HG02981 (cell line): ENCODE results near the gene S100A5.
"Not testable (repeated sequence)": the region's sequence is repeated elsewhere in the genome, so short reads cannot be mapped to it uniquely, and the experiment has no call there.

Experiments used
- ATAC-seq: cut with Tn5 transposase; IDR thresholded peaks from one replicate; pipeline ENCODE4 v1.9.1; 2021; ENCODE audit warnings: mild to moderate bottlenecking, moderate library complexity; ENCODE audit not compliant: unreplicated experiment

Gene S100A5

GRCh38 chr1:153535242-153536011 lies 5.3 kb downstream of the S100A5 start, which contains the start of gene S100A6:
S100A6 (minus strand) TSS chr1:153535991; CDS start chr1:153535339, 652 bp downstream.
- ATAC-seq = no peak

- no peak for ATAC-seq
Measured at GRCh38 chr1:153534925-153535241, 5.9 kb downstream of the S100A5 start.

- no peak for ATAC-seq
Measured at GRCh38 chr1:153534226-153534924, 6.4 kb downstream of the S100A5 start.

- ATAC-seq = no peak
Measured at GRCh38 chr1:153533689-153534201, 7.0 kb downstream of the S100A5 start.

- no peak for ATAC-seq
Measured at GRCh38 chr1:153532769-153533599, 7.8 kb downstream of the S100A5 start.

DNA sequence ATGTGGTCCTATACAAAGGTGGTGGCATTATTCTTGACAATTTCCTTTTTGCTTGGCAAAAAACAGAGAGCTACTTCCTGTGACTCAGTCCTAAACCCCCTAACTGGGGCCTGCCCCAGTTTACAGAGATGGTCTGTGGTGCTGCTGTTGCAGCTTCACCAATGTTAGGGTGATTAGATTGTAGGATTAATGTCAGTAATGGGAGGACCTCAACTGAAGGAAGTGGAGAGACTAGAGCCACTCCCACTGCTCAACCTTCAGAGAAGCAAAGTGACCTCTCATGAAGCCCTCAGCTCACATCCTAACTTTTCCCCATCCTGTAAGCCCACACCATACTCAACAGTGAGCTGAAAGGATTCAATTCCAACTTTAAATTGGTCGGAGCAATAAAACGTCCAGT lies 8.6 kb downstream of the S100A5 start:
- ATAC-seq = no peak

- ATAC-seq = no peak
Measured at GRCh38 chr1:153531638-153532037, 9.1 kb downstream of the S100A5 start.

DNA sequence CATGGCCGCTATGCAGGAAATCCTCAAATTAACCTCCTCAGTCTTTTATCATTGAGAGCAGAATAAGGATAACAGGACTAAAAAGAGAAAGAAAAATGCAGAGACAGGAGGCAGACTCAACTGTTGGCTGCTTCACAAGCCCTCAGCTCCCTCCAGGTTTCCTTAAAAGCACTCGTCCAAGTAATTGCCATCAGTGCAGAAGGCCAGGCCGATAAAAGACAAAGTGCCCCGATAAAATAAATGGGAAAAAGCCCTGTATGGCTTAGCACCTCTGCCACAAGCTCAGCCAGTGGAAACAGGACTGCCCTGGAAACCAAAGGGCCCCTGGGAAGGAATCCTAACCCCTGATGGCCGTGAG lies 13.1 kb downstream of the S100A5 start:
- no peak for ATAC-seq

GRCh38 chr1:153527023-153527682 lies 13.6 kb downstream of the S100A5 start:
- ATAC-seq = no peak

DNA sequence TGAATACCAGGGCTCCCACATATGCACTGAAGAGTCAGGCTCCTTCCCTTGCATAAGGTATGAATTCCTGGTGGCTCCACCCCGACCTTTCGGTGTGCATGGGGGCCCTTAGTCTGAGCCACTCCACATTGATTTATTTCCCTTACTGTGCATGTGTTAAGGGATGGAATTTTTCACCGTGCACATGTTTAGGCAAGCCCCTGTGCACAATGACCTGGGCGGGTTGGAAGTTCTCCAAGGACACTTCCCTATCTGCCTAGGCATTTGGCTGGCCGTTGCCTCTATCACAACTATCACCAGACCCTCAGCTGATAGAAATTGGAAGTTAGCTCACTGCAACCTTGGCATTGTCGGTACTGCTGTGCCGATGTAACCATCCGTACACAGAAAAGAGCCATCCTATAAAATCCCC lies 14.6 kb downstream of the S100A5 start:
- ATAC-seq = no peak

DNA sequence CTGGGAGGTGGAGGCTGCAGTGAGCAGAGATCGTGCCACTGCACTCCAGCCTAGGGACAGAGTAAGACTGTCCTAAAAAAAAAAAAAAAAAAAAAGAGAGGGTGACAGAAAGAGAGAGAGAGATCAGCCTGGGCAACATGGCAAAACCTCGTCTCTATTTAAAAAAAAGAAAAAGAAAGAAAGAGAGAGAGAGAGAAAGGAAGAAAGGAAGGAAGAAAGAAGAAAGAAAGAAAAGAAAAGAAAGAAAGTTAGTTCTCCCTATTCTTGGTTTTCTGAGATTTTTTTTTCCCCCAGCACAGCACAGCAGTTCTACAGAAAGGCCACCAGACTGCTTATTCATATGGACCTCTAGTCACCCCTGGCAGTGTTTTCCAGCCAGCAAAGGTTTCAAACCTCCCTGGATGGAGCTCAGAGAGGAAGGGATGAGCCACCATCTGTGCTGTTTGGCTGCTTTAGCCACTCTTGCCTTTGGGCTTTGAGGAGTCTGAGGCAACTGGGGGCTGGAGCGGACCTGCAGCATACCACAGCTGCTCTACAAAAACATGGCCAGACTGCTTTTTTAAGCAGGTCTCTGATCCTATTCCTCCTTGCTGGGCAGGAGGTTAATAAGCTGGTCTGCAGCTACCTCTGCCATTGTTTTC lies 15.5 kb downstream of the S100A5 start:
- no peak for ATAC-seq

DNA sequence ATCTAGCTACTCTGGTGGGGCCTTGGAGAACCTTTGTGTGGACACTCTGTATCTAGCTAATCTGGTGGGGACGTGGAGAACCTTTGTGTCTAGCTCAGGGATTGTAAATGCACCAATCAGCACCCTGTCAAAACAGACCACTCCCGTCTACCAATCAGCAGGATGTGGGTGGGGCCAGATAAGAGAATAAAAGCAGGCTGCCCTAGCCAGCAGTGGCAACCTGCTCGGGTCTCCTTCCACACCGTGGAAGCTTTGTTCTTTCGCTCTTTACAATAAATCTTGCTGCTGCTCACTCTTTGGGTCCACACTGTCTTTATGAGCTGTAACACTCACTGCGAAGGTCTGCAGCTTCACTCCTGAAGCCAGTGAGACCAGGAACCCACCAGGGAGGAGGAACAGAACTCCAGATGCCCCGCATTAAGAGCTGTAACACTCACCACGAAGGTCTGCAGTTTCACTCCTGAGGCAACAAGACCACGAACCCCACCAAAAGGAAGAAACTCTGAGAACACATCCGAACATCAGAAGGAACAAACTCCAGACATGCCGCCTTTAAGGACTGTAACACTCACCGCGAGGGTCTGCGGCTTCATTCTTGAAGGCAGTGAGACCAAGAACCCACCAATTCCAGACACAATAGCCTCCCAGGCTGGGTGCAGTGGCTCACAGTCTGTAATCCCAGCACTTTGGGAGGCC lies 18.2 kb downstream of the S100A5 start:
- ATAC-seq = not testable (repeated sequence)

GRCh38 chr1:153521808-153522207 lies 18.9 kb downstream of the S100A5 start:
- ATAC-seq = not testable (repeated sequence)

- no peak for ATAC-seq
Measured at GRCh38 chr1:153520818-153521476, 19.8 kb downstream of the S100A5 start.

GRCh38 chr1:153520137-153520691 lies 20.5 kb downstream of the S100A5 start:
- not testable (repeated sequence) for ATAC-seq

DNA sequence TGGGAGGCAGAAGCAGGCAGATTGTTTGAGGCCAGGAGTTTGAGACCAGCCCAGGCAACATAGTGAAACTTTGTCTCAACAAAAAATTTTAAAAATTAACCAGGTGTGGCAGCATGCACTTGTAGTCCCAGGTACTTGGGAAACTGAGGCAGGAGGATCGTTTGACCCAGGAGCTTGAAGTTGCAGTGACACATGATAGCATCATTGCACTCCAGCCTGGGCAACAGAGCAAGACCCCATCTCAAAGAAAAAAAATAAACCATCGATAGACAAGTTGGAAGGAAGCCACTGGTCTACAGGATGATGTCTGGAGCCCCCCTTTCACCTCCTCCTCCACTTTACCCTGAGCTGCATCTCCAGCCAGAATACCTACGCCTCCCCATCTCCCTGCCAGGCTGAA lies 21.5 kb downstream of the S100A5 start:
- no peak for ATAC-seq

DNA sequence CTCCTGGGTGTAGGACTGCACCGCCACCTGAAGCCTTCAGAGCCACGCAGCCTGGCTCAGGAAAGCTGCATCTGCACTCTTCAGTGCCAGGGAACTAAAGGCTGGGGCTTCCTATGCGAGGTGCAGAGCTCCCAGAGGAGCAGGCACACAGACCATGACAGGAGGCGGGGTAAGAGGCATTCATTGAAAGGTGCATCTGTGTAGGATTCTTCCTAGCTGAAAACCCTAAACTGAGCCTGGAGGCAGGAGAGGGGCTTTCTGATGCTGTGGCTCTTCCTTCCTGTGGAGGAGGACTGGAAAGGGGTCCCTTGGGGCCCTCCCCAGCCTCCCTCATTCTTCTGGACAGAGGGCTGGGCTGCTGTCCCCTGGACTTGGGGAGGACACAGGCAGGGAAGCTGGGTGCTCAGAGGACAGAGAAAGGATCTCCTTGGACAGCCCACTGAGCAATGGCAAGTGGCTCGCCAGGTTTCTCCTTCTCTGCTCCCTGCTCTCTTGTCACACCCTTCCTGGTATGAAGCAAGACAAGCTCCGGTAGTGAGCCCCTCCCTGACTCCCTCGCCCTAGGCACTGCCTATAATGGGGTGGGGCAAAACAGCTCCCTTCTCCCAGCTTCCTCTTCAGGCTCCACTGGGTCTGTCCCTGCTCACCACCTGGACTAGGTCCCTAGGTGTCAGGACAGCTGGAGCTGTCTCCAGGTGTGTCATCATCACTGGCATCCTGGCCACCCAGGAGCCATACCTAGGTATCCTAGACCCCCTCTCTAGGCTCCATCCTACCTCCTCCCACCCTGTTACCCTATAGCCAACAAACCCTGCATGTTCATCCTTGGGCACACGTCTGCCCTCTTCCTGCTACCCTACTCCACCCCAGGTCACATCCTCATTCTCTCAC lies 25.0 kb downstream of the S100A5 start:
- ATAC-seq = no peak

DNA sequence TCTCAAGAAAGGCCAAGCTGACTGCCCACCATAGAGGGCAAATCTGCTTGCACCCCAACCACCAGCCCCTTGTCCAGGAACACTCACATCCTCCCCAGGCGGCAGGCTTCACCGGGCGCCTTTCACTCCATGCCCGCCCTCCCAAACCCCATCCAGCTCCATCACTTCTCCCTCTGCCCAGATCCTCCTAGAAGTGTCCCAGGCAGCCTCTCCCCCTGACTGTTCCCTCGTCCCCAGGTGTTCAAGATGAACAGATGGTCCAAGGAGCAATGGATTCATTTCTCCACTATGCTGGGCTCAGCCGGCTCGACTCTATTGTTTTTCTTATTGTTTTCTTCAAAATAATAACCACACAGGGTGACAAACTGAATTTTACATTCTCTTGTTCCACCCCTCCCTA lies 27.1 kb downstream of the S100A5 start:
- no peak for ATAC-seq
